Measurements from ENCODE around the gene PTPRM. TPM values are rescaled to one million over a fixed set of nuclear protein-coding genes. Genes with fewer than 3 reads are reported as not detected.

The PTPRM gene
- total RNA-seq, 4 donors from 2014 or later, result 62.7 to 94.0 (median 76.0) TPM

DNA sequence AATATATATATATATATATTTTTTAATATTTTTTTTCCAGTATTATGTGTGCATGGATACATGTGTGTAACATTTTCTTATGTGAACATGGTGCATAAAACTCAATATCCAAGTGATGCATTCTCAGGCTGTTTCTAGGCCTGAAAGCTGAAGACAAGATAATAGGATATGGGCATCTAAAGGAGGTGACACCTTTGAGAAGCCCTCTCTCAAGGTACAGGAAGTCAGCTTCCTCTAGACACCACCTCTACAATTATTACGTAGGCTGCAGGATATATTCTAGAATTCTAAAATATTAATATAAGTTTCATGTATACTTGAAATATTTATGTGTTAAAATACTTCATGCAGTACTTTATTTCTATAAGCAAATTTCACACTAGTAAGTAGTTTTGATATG lies 327.5 kb downstream of the PTPRM start:
- no peak for DNase-seq (ENCODE audit: extremely low spot score)
- Histone ChIP-seq H3K27me3 (no peaks in the 10 kb centered on the region), H3K4me1 (peaks cover 11 to 29% (median 18%) of the 10 kb centered on the region in 4 donors), H3K9me3 (no peaks in the 10 kb centered on the region), H3K4me3 (no peak overlapping the region), H3K27ac (replicated peaks in 1 of 4) (no peak overlapping the region), H3K36me3 (no peaks in the 10 kb centered on the region)
- intact Hi-C loops (cut with DNase I), result no loop called here
- TF ChIP-seq POLR2A (IDR thresholded peaks at IDR 0.05; ENCODE audit: low read depth) (no peak), EP300 (IDR thresholded peaks at IDR 0.05) (no peak), POLR2AphosphoS5 (IDR thresholded peaks at IDR 0.05) (no peak)
- TF ChIP-seq, protein P1, sequence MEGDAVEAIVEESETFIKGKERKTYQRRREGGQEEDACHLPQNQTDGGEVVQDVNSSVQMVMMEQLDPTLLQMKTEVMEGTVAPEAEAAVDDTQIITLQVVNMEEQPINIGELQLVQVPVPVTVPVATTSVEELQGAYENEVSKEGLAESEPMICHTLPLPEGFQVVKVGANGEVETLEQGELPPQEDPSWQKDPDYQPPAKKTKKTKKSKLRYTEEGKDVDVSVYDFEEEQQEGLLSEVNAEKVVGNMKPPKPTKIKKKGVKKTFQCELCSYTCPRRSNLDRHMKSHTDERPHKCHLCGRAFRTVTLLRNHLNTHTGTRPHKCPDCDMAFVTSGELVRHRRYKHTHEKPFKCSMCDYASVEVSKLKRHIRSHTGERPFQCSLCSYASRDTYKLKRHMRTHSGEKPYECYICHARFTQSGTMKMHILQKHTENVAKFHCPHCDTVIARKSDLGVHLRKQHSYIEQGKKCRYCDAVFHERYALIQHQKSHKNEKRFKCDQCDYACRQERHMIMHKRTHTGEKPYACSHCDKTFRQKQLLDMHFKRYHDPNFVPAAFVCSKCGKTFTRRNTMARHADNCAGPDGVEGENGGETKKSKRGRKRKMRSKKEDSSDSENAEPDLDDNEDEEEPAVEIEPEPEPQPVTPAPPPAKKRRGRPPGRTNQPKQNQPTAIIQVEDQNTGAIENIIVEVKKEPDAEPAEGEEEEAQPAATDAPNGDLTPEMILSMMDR (IDR thresholded peaks at IDR 0.05), result no peak
- 89% methylated on average over 1 of the region's 1 CpG for WGBS

DNA sequence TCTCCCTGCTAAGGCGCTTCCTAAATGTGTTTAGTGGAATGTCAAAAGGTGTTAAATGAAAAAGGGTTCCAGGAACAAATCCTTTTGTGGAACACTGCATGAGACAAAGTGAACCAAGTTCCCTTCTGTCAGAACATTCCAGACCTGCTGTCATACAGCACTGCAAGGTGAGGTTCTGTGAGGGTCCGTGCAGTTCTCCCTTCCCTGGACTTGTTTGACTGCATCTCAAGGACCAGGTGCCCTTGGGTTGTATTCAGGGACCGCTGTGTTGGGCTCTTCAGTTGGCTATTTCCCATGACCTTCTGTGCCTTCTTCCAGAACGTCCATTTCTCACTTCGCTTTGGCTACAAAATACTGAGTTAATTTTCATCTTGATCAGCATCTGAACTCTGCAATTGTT lies 328.2 kb downstream of the PTPRM start:
- no peak overlapping the region for H3K27ac ChIP-seq (replicated peaks in 1 of 4)
- intact Hi-C loops (cut with DNase I), result no loop called here
- no peak overlapping the region for H3K4me3 ChIP-seq
- no peak for DNase-seq (ENCODE audit: extremely low spot score)
- WGBS, result 81% methylated on average over 5 of the region's 5 CpGs
- H3K9me3 ChIP-seq, result no peaks in the 10 kb centered on the region
- H3K4me1 ChIP-seq, result peaks cover 3 to 21% (median 14%) of the 10 kb centered on the region in 4 donors
- TF ChIP-seq EP300 (IDR thresholded peaks at IDR 0.05), result no peak
- no peak for TF ChIP-seq POLR2A (IDR thresholded peaks at IDR 0.05; ENCODE audit: low read depth)
- TF ChIP-seq, protein P1 (IDR thresholded peaks at IDR 0.05), result no peak
- no peak for TF ChIP-seq POLR2AphosphoS5 (IDR thresholded peaks at IDR 0.05)
- H3K36me3 ChIP-seq, result no peaks in the 10 kb centered on the region
- no peaks in the 10 kb centered on the region for H3K27me3 ChIP-seq

DNA sequence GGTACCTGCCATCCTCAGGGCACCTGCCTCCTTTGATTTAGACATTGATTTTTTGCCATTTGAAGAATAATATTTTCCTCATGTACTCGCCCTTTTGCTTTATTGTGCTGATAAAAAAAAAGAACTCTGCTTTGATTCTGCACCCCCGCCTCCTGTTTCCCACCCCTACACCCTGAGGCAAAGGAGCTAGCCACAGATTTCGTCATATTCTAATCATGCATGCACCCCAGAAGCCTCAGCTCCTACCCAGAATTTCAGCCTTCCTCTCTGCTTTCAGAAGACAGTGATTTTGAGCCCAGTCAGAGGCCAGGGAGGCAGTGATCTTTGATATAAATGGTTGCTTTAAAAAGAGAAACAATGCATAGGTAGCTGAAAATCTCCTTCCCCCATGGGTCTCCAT lies 329.0 kb downstream of the PTPRM start:
- 95% methylated on average over 3 of the region's 3 CpGs for WGBS
- no peak for DNase-seq (ENCODE audit: extremely low spot score)

DNA sequence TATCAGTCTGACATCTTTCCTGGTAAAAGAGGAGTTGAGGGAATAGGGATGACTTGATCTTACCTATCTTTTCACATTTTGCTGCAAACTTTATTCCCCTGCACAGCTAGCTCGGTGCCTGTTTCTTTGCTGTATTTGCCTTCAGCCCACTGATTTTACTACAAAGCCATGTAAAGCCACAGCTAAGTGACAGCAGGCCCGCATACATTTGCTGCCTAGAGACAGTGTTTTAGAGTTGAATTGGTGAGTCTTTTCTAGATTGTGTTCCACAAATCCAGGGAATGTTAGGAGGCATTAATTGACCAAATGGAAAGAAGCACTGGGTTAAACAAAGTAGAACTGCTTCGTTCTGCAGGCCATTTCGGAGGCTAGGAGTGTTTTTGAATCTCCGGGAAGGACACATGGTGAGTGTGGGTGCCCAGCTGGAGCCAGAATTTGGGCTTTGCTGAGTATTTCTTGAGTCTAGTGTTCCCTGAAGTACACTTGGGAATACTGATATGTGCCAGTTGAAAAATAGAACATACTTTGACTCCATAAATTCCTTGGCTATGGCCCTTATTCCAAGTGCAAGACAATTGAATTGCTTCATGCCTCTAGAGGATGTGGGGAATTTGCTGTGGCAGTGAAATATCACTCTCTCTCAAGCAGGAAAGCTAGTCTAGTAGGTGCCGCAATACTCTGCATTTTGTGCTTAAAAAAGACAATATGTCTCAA lies 329.8 kb downstream of the PTPRM start:
- Histone ChIP-seq H3K27me3 (no peaks in the 10 kb centered on the region), H3K4me1 (peaks cover 14 to 32% (median 21%) of the 10 kb centered on the region in 4 donors), H3K36me3 (no peaks in the 10 kb centered on the region), H3K27ac (replicated peaks in 1 of 4) (no peak overlapping the region), H3K9me3 (no peaks in the 10 kb centered on the region), H3K4me3 (no peak overlapping the region)
- intact Hi-C loops (cut with DNase I), result no loop called here
- TF ChIP-seq POLR2A (IDR thresholded peaks at IDR 0.05; ENCODE audit: low read depth) (no peak), EP300 (IDR thresholded peaks at IDR 0.05) (no peak), POLR2AphosphoS5 (IDR thresholded peaks at IDR 0.05) (no peak)
- TF ChIP-seq, protein P1 (IDR thresholded peaks at IDR 0.05), result no peak
- WGBS, result 82% methylated on average over 6 of the region's 6 CpGs
- DNase-seq (ENCODE audit: extremely low spot score), result no peak

More for the DNA sequence above, 329.0 kb downstream of the PTPRM start:
- no peaks in the 10 kb centered on the region for H3K27me3 ChIP-seq
- no peaks in the 10 kb centered on the region for H3K9me3 ChIP-seq
- H3K27ac ChIP-seq (replicated peaks in 1 of 4), result no peak overlapping the region
- H3K36me3 ChIP-seq, result no peaks in the 10 kb centered on the region
- intact Hi-C loops (cut with DNase I), result no loop called here
- H3K4me3 ChIP-seq, result no peak overlapping the region
- H3K4me1 ChIP-seq, result peaks cover 6 to 24% (median 14%) of the 10 kb centered on the region in 4 donors
- TF ChIP-seq POLR2AphosphoS5 (IDR thresholded peaks at IDR 0.05) (no peak), EP300 (IDR thresholded peaks at IDR 0.05) (no peak), POLR2A (IDR thresholded peaks at IDR 0.05; ENCODE audit: low read depth) (no peak)
- TF ChIP-seq, protein P1 (IDR thresholded peaks at IDR 0.05), result no peak

All from esophagus muscularis mucosa (tissue), 4 donors.